Measurements from ENCODE around the gene C3. TPM values are rescaled to one million over a fixed set of nuclear protein-coding genes. Genes with fewer than 3 reads are reported as not detected.

Gene C3
- total RNA-seq, 1 donor from 2014 or later = 133 TPM

DNA sequence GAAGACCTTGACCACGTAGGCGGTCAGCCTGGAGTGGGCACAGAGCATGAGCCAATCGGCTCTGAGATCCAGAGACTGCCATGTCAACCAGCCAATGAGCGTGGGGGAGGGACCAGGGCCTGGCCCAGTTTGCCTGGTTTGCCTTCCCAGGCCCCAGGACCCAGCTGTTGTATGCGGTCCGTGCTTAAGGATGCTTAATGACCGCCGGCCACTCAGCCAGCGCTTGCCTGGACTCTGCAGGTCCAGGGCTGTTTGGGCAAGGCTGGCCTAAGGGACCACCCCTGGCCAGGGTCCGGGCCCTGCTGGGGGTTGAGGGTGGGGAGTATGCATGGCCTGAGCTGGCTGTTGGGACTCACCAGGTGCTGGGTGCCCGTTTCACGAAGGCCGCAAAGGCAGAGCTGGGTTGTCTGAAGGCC is 27.4 kb downstream of the C3 start:
- Histone ChIP-seq H3K27ac (replicated peaks) (no peak overlapping the region), H3K36me3 (peaks cover 9% of the 10 kb centered on the region), H3K4me3 (no peak overlapping the region), H3K27me3 (ENCODE audit: low read depth) (peaks cover 27% of the 10 kb centered on the region), H3K4me1 (no peaks in the 10 kb centered on the region), H3K9me3 (replicated peaks) (no peaks in the 10 kb centered on the region)
- no peak for DNase-seq
- intact Hi-C loops (cut with micrococcal nuclease) = no loop called here
- TF ChIP-seq, protein P1, sequence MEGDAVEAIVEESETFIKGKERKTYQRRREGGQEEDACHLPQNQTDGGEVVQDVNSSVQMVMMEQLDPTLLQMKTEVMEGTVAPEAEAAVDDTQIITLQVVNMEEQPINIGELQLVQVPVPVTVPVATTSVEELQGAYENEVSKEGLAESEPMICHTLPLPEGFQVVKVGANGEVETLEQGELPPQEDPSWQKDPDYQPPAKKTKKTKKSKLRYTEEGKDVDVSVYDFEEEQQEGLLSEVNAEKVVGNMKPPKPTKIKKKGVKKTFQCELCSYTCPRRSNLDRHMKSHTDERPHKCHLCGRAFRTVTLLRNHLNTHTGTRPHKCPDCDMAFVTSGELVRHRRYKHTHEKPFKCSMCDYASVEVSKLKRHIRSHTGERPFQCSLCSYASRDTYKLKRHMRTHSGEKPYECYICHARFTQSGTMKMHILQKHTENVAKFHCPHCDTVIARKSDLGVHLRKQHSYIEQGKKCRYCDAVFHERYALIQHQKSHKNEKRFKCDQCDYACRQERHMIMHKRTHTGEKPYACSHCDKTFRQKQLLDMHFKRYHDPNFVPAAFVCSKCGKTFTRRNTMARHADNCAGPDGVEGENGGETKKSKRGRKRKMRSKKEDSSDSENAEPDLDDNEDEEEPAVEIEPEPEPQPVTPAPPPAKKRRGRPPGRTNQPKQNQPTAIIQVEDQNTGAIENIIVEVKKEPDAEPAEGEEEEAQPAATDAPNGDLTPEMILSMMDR (IDR thresholded peaks at IDR 0.05; ENCODE audit: borderline replicate concordance) = no peak

DNA sequence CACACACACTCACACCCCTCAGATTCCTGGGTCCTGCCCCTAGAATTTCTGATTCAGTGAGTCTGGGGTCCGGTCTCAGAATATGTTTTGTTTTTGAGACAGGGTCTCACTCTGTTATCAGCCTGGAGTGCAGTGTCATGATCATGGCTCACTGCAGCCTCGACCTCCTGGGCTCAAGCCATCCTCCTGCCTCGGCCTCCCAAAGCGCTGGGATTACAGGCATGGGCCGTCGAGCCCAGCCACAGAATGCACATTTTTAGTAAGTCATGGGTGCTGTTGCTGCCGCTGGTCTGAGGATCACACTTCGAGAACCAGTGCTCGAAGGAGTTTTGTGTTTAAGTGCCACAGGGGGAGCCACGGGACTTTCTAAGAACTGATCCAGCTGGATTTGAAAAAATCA is 28.4 kb downstream of the C3 start:
- H3K27ac ChIP-seq (replicated peaks) = no peak overlapping the region
- H3K4me3 ChIP-seq = no peak overlapping the region
- H3K27me3 ChIP-seq (ENCODE audit: low read depth) = peaks cover 27% of the 10 kb centered on the region
- H3K9me3 ChIP-seq (replicated peaks) = no peaks in the 10 kb centered on the region
- H3K4me1 ChIP-seq = no peaks in the 10 kb centered on the region
- DNase-seq = no peak
- H3K36me3 ChIP-seq = peaks cover 9% of the 10 kb centered on the region
- intact Hi-C loops (cut with micrococcal nuclease) = no loop called here
- TF ChIP-seq, protein P1 (IDR thresholded peaks at IDR 0.05; ENCODE audit: borderline replicate concordance) = no peak

DNA sequence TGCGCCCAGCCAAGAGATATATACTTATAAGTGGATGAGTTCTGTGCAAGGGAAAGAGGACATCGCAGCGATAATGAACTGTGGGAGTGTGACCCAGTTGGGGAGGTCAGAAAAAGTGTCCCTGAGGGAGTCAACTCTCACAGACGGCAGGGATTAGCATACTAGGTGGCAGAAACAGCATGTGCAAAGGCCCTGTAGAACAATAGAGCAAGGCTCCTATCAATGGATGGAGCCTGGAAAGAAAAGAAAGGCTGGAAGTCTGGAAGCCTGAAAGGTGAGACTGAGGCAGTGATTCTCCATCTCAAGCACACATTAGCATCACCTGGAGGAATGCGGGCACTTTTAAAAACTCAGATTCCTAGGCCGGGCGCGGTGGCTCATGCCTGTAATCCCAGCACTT is 29.1 kb downstream of the C3 start:
- peaks cover 9% of the 10 kb centered on the region for H3K36me3 ChIP-seq
- H3K27ac ChIP-seq (replicated peaks) = no peak overlapping the region
- peaks cover 27% of the 10 kb centered on the region for H3K27me3 ChIP-seq (ENCODE audit: low read depth)
- intact Hi-C loops (cut with micrococcal nuclease) = no loop called here
- no peaks in the 10 kb centered on the region for H3K4me1 ChIP-seq
- H3K4me3 ChIP-seq = no peak overlapping the region
- H3K9me3 ChIP-seq (replicated peaks) = no peaks in the 10 kb centered on the region
- DNase-seq = no peak
- TF ChIP-seq, protein P1 (IDR thresholded peaks at IDR 0.05; ENCODE audit: borderline replicate concordance) = no peak

DNA sequence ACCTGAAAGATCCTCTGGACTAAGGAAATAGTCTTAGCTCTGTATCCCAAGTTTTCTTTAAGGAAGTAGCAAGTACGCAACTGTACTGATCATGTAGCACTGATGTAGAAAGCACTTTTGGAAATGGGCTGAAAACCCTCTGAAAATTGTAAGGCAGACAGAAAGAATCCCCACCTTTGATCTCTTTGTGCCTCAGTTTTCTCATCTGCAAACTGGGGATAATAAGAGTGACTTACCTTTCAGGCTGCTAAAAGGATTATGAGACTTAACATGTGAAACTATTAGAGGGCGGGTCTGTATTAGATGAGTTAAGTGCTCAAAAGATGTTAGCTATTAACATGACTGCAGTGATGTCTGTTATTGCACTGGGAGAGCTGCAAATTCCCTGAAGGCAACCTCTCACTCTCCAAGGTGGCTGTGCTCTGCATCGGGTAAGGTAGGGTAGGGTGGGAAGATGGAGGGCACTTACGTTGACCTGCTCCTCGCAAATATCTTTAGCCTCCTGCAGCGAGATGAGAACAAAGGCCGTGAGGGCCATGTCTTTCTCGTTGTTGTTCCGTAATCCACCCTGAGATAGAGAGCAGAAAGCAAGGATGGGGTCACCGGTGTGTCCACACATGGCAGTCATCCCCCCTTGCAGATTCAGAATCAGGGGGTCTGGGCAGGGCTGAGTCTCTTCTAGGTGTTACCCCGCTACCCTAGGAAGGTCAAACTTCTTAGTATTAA is 30.1 kb downstream of the C3 start:
- Histone ChIP-seq H3K27ac (replicated peaks) (no peak overlapping the region), H3K4me3 (no peak overlapping the region), H3K9me3 (replicated peaks) (no peaks in the 10 kb centered on the region), H3K4me1 (no peaks in the 10 kb centered on the region), H3K27me3 (ENCODE audit: low read depth) (peaks cover 27% of the 10 kb centered on the region), H3K36me3 (peaks cover 9% of the 10 kb centered on the region)
- no peak for DNase-seq
- TF ChIP-seq, protein P1 (IDR thresholded peaks at IDR 0.05; ENCODE audit: borderline replicate concordance) = no peak
- intact Hi-C loops (cut with micrococcal nuclease) = no loop called here

DNA sequence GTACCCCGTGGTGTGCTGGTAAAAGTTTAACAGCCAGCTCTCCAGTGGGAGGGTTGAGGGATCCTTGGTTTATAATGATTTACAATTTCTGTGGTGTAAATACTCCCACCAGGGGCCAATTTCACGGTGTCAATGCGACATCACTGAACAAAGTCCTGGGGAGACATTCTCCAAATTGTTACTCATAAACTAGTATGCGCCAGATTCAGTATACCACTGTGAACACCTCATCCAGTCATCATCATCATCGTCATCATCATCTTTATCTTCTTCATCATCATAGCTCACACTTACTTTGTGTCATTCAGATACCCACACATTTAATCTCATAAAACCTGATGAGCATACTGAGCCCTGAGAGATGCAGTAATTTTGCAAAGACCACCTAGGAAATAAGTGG is 33.3 kb downstream of the C3 start:
- Histone ChIP-seq H3K27ac (replicated peaks) (no peak overlapping the region), H3K4me1 (no peaks in the 10 kb centered on the region), H3K4me3 (no peak overlapping the region), H3K36me3 (peaks cover 12% of the 10 kb centered on the region), H3K27me3 (ENCODE audit: low read depth) (peaks cover 24% of the 10 kb centered on the region), H3K9me3 (replicated peaks) (no peaks in the 10 kb centered on the region)
- TF ChIP-seq, protein P1 (IDR thresholded peaks at IDR 0.05; ENCODE audit: borderline replicate concordance) = no peak
- DNase-seq = no peak
- intact Hi-C loops (cut with micrococcal nuclease) = no loop called here

All from left ventricle myocardium inferior (tissue), 1 donor.